Fibroblast of lung (primary cell): ENCODE data around the gene DNTT. TPM values are rescaled to one million over a fixed set of nuclear protein-coding genes. Genes with fewer than 3 reads are reported as not detected.

ENCODE experiments used
- DNase-seq, 2 donors: peaks; one replicate each; pipeline versions ENCODE4 v3.0.0 to v3.0.0-alpha.2; 2010; ENCODE audit warnings: low read depth in 2 of 2
- H2AFZ ChIP-seq: 2 replicates; pipeline ENCODE4 v1.5.1; 2012; ENCODE audit warnings: low read length, control low read depth, inconsistent platforms
- H3K27ac ChIP-seq: 2 replicates; pipeline ENCODE4 v1.5.1; 2011; ENCODE audit warnings: low read length, control low read depth; ENCODE audit not compliant: insufficient read depth
- H3K27me3 ChIP-seq: 2 replicates; pipeline ENCODE4 v1.5.1; 2011; ENCODE audit warnings: mild to moderate bottlenecking, low read length; ENCODE audit not compliant: control insufficient read depth, insufficient read depth
- H3K36me3 ChIP-seq: 2 replicates; pipeline ENCODE4 v1.5.1; 2011; ENCODE audit warnings: low read length; ENCODE audit not compliant: control insufficient read depth, insufficient read depth
- H3K4me1 ChIP-seq: 2 replicates; pipeline ENCODE4 v1.5.1; 2011; ENCODE audit warnings: low read length; ENCODE audit not compliant: control insufficient read depth, insufficient read depth; ENCODE audit errors: extremely low read depth
- H3K4me2 ChIP-seq: 2 replicates; pipeline ENCODE4 v1.5.1; 2011; ENCODE audit warnings: low read length, control low read depth; ENCODE audit not compliant: insufficient read depth; ENCODE audit errors: extremely low read depth
- H3K4me3 ChIP-seq, 4 experiments: fragments of 200-600 bp in 1 of 4; sonication (generic) in 1 of 4; replicated peaks in 1 of 4; 2 replicates each; pipeline ENCODE4 v1.5.1; 2011 to 2016; ENCODE audit warnings: low read length in 4 of 4, low read depth in 3 of 4, mild to moderate bottlenecking in 3 of 4, control low read depth in 2 of 4, inconsistent platforms in 1 of 4, mixed read lengths in 1 of 4; ENCODE audit not compliant: insufficient read depth in 1 of 4; ENCODE audit errors: control extremely low read depth in 1 of 4
- H3K79me2 ChIP-seq: 2 replicates; pipeline ENCODE4 v1.5.1; 2012; ENCODE audit warnings: mild to moderate bottlenecking, low read length, inconsistent platforms; ENCODE audit not compliant: control insufficient read depth, insufficient read depth
- H3K9ac ChIP-seq: 2 replicates; pipeline ENCODE4 v1.5.1; 2011; ENCODE audit warnings: mild to moderate bottlenecking, low read length, control low read depth; ENCODE audit not compliant: insufficient read depth
- H3K9me3 ChIP-seq: 2 replicates; pipeline ENCODE4 v1.5.1; 2012; ENCODE audit warnings: low read depth, low read length; ENCODE audit not compliant: control insufficient read depth, insufficient read depth
- H4K20me1 ChIP-seq: 2 replicates; pipeline ENCODE4 v1.5.1; 2011; ENCODE audit warnings: low read length; ENCODE audit not compliant: control insufficient read depth, insufficient read depth; ENCODE audit errors: extremely low read depth
- CTCF ChIP-seq, 2 donors: IDR thresholded peaks in 1 of 2; conservative IDR thresholded peaks in 1 of 2; 1 replicate in 1 of 2; 2 replicates in 1 of 2; pipeline ENCODE4 v1.5.1; 2011 to 2012; ENCODE audit warnings: low read length in 2 of 2, control low read depth in 1 of 2, inconsistent platforms in 1 of 2, low read depth in 1 of 2, mild to moderate bottlenecking in 1 of 2
- EZH2 ChIP-seq: IDR thresholded peaks from 2 replicates; pipeline ENCODE4 v1.5.1; 2012; ENCODE audit warnings: low read length, control low read depth, mild to moderate bottlenecking; ENCODE audit errors: missing control alignments
- polyA minus RNA-seq: library from RNA; depleted of rRNA, polyadenylated mRNA; stranded (reverse); fragments of >200 nt; gene quantifications from 2 replicates; pipeline ENCODE4 v1.2.3, GENCODE V29; 2011; ENCODE audit warnings: low replicate concordance
- polyA plus RNA-seq, 2 donors: library from polyadenylated mRNA; depleted of rRNA in 1 of 2; stranded (reverse) in 1 of 2; unstranded in 1 of 2; fragments of >200 nt; gene quantifications; 2 replicates each; pipeline ENCODE4 v1.2.1, GENCODE V29; 2011 to 2012; ENCODE audit warnings: missing spikeins in 1 of 2
- total RNA-seq: library from RNA; depleted of rRNA; stranded (reverse); fragments of >200 nt; gene quantifications from 2 replicates; pipeline ENCODE4 v1.2.1, GENCODE V29; 2014

DNTT gene
- total RNA-seq (not detected in 2 replicates), polyA plus RNA-seq (not detected in 2 replicates), polyA minus RNA-seq (not detected in 2 replicates)
- not detected in 2 replicates for polyA plus RNA-seq (2012)

DNA sequence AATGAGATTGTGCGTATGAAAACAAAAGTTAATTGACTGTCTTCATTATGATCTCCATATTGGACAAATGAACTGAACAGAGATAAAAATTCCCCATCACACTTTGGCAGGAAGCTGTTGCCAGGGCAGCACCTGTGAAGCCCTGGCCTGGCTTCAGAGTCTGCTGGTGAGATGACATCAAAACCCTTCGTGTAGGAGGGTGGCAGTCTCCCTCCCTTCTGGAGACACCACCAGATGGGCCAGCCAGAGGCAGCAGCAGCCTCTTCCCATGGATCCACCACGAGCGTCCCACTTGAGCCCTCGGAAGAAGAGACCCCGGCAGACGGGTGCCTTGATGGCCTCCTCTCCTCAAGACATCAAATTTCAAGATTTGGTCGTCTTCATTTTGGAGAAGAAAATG is at the start of gene DNTT:
Gene DNTT (plus strand): TSS at position 205 of the 400 bp plus-strand sequence. CDS start 64 bp downstream, at position 269.
- Histone ChIP-seq H3K4me1 (no peaks in the 10 kb centered on the region), H3K27me3 (no peaks in the 10 kb centered on the region), H3K4me2 (no peak within 1 kb of the TSS), H4K20me1 (no peaks in the 10 kb centered on the region), H3K9me3 (no peaks in the 10 kb centered on the region), H3K9ac (no peak within 1 kb of the TSS), H3K79me2 (no peaks in the 10 kb centered on the region), H3K4me3 (no peak within 1 kb of the TSS), H3K36me3 (no peaks in the 10 kb centered on the region), H3K27ac (no peak within 1 kb of the TSS), H2AFZ (no peak within 1 kb of the TSS)
- DNase-seq: no peak
- TF ChIP-seq CTCF (conservative IDR thresholded peaks at IDR 0.05 in 1 of 2, IDR thresholded peaks at IDR 0.05 in 1 of 2; ENCODE audit: low read depth in 1 of 2, low read length in 2 of 2) (no peak), EZH2 (no peak)

DNA sequence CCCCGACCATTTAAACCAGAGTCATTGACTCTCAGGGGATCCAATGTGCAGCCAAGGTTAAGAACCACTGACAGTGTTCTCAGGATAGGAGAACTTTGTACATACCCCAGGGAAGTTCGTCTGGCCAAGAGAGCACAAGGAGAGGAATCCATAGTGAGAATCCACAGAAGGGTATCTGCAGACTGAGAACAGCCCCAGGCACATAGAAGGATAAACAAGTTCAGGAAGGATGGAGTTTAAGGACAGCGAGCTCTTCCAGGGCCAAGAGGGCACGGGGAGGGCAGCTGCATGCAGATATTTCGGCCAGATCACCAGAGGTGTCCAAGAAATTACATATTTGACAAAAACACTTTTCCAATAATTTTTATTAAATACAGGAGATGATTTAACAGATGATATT is 49.3 kb upstream of the DNTT start:
- Histone ChIP-seq H3K27me3 (no peaks in the 10 kb centered on the region), H3K79me2 (no peaks in the 10 kb centered on the region), H3K27ac (no peak overlapping the region), H3K9me3 (no peaks in the 10 kb centered on the region), H3K36me3 (no peaks in the 10 kb centered on the region), H4K20me1 (no peaks in the 10 kb centered on the region), H3K4me2 (no peak overlapping the region), H3K4me3 (no peak overlapping the region), H2AFZ (no peak overlapping the region), H3K4me1 (no peaks in the 10 kb centered on the region), H3K9ac (no peak overlapping the region)
- no peak for DNase-seq
- TF ChIP-seq EZH2 (no peak), CTCF (conservative IDR thresholded peaks at IDR 0.05 in 1 of 2, IDR thresholded peaks at IDR 0.05 in 1 of 2; ENCODE audit: low read depth in 1 of 2, low read length in 2 of 2) (no peak)

GRCh38 chr10:96255549-96256333 is 48.5 kb upstream of the DNTT start:
- Histone ChIP-seq H3K36me3 (no peaks in the 10 kb centered on the region), H3K27ac (no peak overlapping the region), H3K4me3 (no peak overlapping the region), H3K27me3 (no peaks in the 10 kb centered on the region), H4K20me1 (no peaks in the 10 kb centered on the region), H2AFZ (no peak overlapping the region), H3K4me1 (no peaks in the 10 kb centered on the region), H3K9me3 (no peaks in the 10 kb centered on the region), H3K79me2 (no peaks in the 10 kb centered on the region), H3K9ac (no peak overlapping the region), H3K4me2 (no peak overlapping the region)
- TF ChIP-seq CTCF (conservative IDR thresholded peaks at IDR 0.05 in 1 of 2, IDR thresholded peaks at IDR 0.05 in 1 of 2; ENCODE audit: low read depth in 1 of 2, low read length in 2 of 2) (no peak), EZH2 (no peak)
- DNase-seq: no peak
